Heart left ventricle (tissue), 16 donors: ENCODE results near the gene GPR153. TPM values are rescaled to one million over a fixed set of nuclear protein-coding genes. Genes with fewer than 3 reads are reported as not detected.
A peak's percentile ranks its signal among the peaks of the same experiment; 100 is the strongest.

Source experiments
- ATAC-seq, 4 donors: fragments of 200-7000 bp; cut with Tn5 transposase; one replicate each; pipeline ENCODE4 v1.9.1; 2020 to 2022; ENCODE audit warnings: moderate library complexity in 4 of 4, mild to moderate bottlenecking in 3 of 4, moderate number of reproducible peaks in 1 of 4
- DNase-seq, 5 donors: peaks; one replicate each; pipeline ENCODE4 v3.0.0-alpha.2; 2020
- H3K27ac ChIP-seq, 12 donors: fragments of 200-600 bp; sonication (generic) in 4 of 12; one replicate each; pipeline versions ENCODE4 v1.5.0 to v1.8.0; 2016 to 2022; ENCODE audit warnings: mild to moderate bottlenecking in 2 of 12
- H3K27me3 ChIP-seq, 9 donors: fragments of 200-600 bp; sonication (generic) in 2 of 9; one replicate each; pipeline versions ENCODE4 v1.5.1 to v1.8.0; 2016 to 2022; ENCODE audit warnings: mild to moderate bottlenecking in 3 of 9
- H3K36me3 ChIP-seq, 9 donors: fragments of 200-600 bp; sonication (generic) in 2 of 9; one replicate each; pipeline versions ENCODE4 v1.5.0 to v1.8.0; 2018 to 2022; ENCODE audit warnings: mild to moderate bottlenecking in 2 of 9
- H3K4me1 ChIP-seq, 12 donors: fragments of 200-600 bp; sonication (generic) in 4 of 12; one replicate each; pipeline versions ENCODE4 v1.5.0 to v1.8.0; 2016 to 2022; ENCODE audit warnings: mild to moderate bottlenecking in 3 of 12
- H3K4me3 ChIP-seq, 12 donors: fragments of 200-600 bp; sonication (generic) in 4 of 12; one replicate each; pipeline versions ENCODE4 v1.5.0 to v1.8.0; 2017 to 2022; ENCODE audit warnings: mild to moderate bottlenecking in 9 of 12, moderate library complexity in 4 of 12
- H3K9me3 ChIP-seq, 12 donors: fragments of 200-600 bp; sonication (generic) in 4 of 12; one replicate each; pipeline versions ENCODE4 v1.5.0 to v1.8.0; 2016 to 2022; ENCODE audit warnings: mild to moderate bottlenecking in 1 of 12
- POLR2A ChIP-seq, 2 donors: fragments of 450-650 bp; IDR thresholded peaks; one replicate each; pipeline ENCODE4 v1.6.1; 2017; ENCODE audit warnings: antibody characterized with exemption in 2 of 2, mild to moderate bottlenecking in 2 of 2, moderate library complexity in 2 of 2
- WGBS, 4 donors: extraction: QIAGEN DNeasy Blood & Tissue Kit in 2 of 4; methylation state at CpG; one replicate each; pipeline versions ENCODE4 v1.1.5 to v1.1.7; 2013 to 2018; 5-methylcytosine and 5-hydroxymethylcytosine counted together
- intact Hi-C, 10 donors: fragments of 100-400 bp; cut with DNase I; formaldehyde crosslinking; loops; one replicate each; pipeline versions ENCODE4 v1.11.1 to v1.14.2; 2022
- polyA plus RNA-seq, 2 donors: library from polyadenylated mRNA; stranded (reverse); fragments of 200-250 nt; gene quantifications; one replicate each; pipeline ENCODE4 v1.2.3, GENCODE V29; 2013
- total RNA-seq, 9 donors: library from RNA; depleted of rRNA in 2 of 9; stranded (reverse); fragments of >200 nt in 2 of 9; fragmentation: NEBNext Ultra II Directional in 3 of 9; extraction: Animal tissue kit (Norgen Biotek cat#: 25700) in 3 of 9; gene quantifications; one replicate each; pipeline versions ENCODE4 v1.1.0 to v1.2.4, GENCODE V29; 2016 to 2023
- TF ChIP-seq, protein P1 (sequence below), 12 donors: fragments of 200-600 bp; sonication (generic) in 4 of 12; IDR thresholded peaks; one replicate each; pipeline versions ENCODE4 v1.5.0 to v1.8.0; 2018 to 2022; ENCODE audit warnings: antibody characterized with exemption in 12 of 12, mild to moderate bottlenecking in 5 of 12
- donor health status: ischemic (EF 13 %, LVEDD 7.1; RV severe dilation, severe dysfunction).
- donor health status: healthy with polysubstance abuse.
- donor health status: DM: no; HTN: yes; CAD: no.
- donor health status: DM: no; HTN: no; CAD: no.
- donor health status: ischemic (EF 25% LVEDD 6.9; RV normal size, moderate dysfunction).
- donor health status: ischemic (EF 25% LVEDD 5.7; RV mildly dilated, moderate dysfunction).
- donor health status: healthy.
- donor health status: DM: yes; HTN: yes; CAD: no.
- donor health status: ischemic (EF 35%, LVEDD 5.7; RV mildly dilated, moderate dysfunction).
- donor health status: nonischemic (EF 11% LVEDD 7.7; RV severe dilation, severe dysfunction).
- donor health status: DM: yes; HTN: yes; CAD: no.
- donor health status: PGD.
- donor health status: ischemic (EF 29% LVEDD 5.4; RV normal size, mild dysfunction).
- donor health status: nonischemic (EF 23%, LVEDD 6.1; RV moderate dilation, normal function).

The GPR153 gene
- total and polyA plus RNA-seq, 11 donors, result 2.7 to 30.0 (median 4.7) TPM

DNA sequence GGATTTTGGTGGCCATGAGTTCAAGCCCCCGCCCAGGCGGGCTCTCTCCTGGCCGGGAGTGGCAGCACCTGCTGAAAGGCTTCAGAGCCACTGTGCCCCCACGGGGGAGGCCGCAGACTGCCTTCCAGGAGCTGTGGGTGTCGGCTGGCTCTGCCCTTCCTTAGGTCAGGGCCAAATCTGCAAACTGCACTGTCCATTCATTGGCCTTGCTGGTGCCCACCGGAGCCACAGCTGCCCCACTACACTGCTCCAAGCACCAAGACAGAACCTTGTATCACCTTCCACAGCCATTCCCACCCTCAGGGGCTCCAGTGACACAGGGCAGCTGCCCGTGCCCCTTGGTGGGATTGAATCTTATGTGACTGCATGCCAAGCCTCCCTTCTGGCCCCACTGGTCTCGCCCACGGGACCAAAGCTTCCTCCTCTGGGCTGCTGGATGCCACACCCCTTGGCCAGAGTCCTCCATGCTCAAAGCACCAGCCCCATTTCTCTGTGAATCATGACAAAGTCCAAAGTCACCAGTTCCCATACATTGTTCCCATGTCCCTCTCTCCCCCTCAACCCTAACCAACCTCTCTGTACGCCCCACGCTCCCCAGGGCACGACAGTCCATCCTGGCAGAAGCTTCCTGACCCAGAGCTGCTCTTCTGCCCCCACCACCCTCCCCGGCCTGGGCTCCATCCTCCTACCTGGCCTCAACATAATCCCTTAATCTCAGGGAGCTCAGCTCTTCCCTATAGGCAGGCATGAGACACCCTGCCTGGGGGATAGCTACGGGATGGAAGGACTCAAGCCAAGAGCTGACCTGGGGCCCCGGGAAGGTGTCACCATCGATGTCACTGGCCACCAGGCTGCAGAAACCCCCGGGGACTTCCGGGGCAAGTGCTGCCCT lies 20.9 kb upstream of the GPR153 start:
- Histone ChIP-seq H3K9me3 (no peaks in the 10 kb centered on the region), H3K36me3 (no peaks in the 10 kb centered on the region), H3K27me3 (no peaks in the 10 kb centered on the region), H3K4me1 (peaks cover 0 to 6% (median 2%) of the 10 kb centered on the region in 12 donors), H3K27ac (no peak overlapping the region), H3K4me3 (no peak overlapping the region)
- intact Hi-C loops, result loop anchor here in 2 of 10 donors (2.0 to 5.0 kb wide), 2 partner anchors 34 to 35 kb away; no protein-coding TSS in a partner anchor
- ATAC-seq (no peak), DNase-seq (no peak)
- WGBS, 4 donors, result 87 to 91% (median 87%) methylated on average over 12 to 19 of the region's 19 CpGs
- TF ChIP-seq, protein P1, sequence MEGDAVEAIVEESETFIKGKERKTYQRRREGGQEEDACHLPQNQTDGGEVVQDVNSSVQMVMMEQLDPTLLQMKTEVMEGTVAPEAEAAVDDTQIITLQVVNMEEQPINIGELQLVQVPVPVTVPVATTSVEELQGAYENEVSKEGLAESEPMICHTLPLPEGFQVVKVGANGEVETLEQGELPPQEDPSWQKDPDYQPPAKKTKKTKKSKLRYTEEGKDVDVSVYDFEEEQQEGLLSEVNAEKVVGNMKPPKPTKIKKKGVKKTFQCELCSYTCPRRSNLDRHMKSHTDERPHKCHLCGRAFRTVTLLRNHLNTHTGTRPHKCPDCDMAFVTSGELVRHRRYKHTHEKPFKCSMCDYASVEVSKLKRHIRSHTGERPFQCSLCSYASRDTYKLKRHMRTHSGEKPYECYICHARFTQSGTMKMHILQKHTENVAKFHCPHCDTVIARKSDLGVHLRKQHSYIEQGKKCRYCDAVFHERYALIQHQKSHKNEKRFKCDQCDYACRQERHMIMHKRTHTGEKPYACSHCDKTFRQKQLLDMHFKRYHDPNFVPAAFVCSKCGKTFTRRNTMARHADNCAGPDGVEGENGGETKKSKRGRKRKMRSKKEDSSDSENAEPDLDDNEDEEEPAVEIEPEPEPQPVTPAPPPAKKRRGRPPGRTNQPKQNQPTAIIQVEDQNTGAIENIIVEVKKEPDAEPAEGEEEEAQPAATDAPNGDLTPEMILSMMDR (IDR thresholded peaks at IDR 0.05), result no peak
- TF ChIP-seq POLR2A (IDR thresholded peaks at IDR 0.05), result no peak

DNA sequence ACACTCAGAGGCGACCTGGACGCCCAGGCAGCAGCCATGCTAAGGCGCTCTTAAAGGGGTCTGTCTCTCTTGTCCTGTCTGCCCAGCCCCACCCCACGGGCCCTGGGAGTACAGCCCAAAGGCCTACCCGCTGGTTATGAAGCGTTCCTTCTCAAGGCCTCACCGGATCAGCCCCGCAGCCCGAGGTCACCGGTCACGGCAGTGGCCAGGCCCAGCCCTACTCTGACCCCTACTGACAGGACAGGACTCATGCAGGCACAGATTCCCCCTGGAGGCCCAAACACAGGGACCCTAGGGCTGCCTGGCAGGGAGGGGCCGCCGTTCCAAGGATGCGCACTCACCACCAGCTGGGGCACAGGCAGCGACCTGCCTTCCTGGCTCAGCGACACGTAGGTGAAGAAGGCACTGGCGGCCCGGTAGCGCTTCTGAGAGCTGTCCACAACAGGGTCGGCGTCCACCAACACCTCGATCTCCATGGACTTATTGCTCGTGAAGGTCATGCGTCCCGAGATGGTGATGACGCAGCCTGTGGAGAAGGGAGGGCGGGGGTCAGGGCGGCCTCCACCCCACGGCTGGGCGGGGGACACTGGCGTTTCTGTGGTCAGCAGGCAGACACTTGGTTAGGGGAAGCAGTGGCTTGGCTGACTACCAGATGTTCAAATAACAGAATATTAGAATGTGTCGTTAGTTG lies 20.0 kb upstream of the GPR153 start:
- Histone ChIP-seq H3K36me3 (no peaks in the 10 kb centered on the region), H3K27ac (no peak overlapping the region), H3K27me3 (no peaks in the 10 kb centered on the region), H3K4me1 (peaks cover 0 to 14% (median 8%) of the 10 kb centered on the region in 12 donors), H3K9me3 (no peaks in the 10 kb centered on the region), H3K4me3 (no peak overlapping the region)
- peak in 3 of 4 donors; percentile 18 to 49 (median 22) for ATAC-seq
- WGBS, 4 donors, result 79 to 85% (median 80%) methylated on average over 26 to 33 of the region's 33 CpGs
- TF ChIP-seq POLR2A (IDR thresholded peaks at IDR 0.05), result no peak
- TF ChIP-seq, protein P1 (IDR thresholded peaks at IDR 0.05), result peak; percentile 22 to 54 (median 33)
- peak in 1 of 5 donors; percentile 64 for DNase-seq
- intact Hi-C loops, result loop anchor here in 2 of 10 donors (2.0 to 5.0 kb wide), 2 partner anchors 34 kb away; no protein-coding TSS in a partner anchor

DNA sequence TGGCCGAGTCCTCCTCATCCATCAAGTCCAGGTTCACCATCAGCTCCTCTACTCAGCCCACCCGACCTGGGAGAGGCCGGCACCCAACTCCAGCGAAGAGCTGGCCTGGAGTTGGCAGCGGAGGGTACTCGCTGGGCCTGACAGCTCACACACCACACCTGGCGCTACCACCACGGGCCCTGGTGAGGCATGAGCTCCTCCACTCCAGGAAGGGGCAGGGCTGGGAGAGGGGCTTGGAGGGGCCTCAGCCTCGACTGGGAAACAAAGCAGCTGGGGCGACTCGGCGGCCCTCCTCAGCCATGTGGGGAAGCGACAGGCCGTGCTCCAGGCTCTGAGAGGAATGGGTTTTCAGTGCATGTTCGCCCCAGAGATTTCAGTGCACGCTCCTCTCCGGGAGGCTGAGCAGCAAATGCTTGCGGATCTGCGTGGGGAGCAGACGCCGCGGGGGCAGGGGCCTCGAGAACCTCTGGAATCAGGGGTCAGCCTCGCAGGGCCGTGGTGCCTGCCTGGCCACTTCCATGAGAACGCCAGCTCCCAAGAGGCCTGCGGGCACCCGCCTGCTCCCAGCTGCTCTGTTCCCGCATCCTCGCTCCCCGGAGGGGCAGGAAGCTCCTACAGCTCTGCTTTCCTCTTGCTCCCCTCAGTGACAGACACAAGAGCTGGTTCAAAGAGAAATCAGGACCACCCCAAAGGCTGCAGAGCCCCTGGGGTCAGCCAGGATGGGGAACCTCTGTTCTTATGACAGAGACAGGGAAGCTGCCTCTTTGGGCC lies 18.9 kb upstream of the GPR153 start:
- Histone ChIP-seq H3K4me1 (peaks cover 0 to 17% (median 8%) of the 10 kb centered on the region in 12 donors), H3K36me3 (no peaks in the 10 kb centered on the region), H3K4me3 (no peak overlapping the region), H3K9me3 (no peaks in the 10 kb centered on the region), H3K27ac (no peak overlapping the region), H3K27me3 (no peaks in the 10 kb centered on the region)
- no peak for ATAC-seq
- TF ChIP-seq, protein P1 (IDR thresholded peaks at IDR 0.05), result no peak
- no peak for TF ChIP-seq POLR2A (IDR thresholded peaks at IDR 0.05)
- DNase-seq, result no peak
- intact Hi-C loops, result loop anchor here in 2 of 10 donors (2.0 to 5.0 kb wide), 2 partner anchors 32 to 33 kb away; no protein-coding TSS in a partner anchor
- WGBS, 4 donors, result 93 to 95% (median 95%) methylated on average over 15 to 31 of the region's 31 CpGs
